Right ventricle myocardium superior (tissue), 1 donor: ENCODE data around the gene ATP9A. TPM values are rescaled to one million over a fixed set of nuclear protein-coding genes. Genes with fewer than 3 reads are reported as not detected.
"Not testable (repeated sequence)": the region's sequence is repeated elsewhere in the genome, so short reads cannot be mapped to it uniquely, and the experiment has no call there.

Source experiments
- ATAC-seq: fragments of 200-7000 bp; cut with Tn5 transposase; one replicate; pipeline ENCODE4 v1.9.1; 2020; ENCODE audit warnings: mild to moderate bottlenecking; ENCODE audit not compliant: poor library complexity
- DNase-seq: peaks from one replicate; pipeline ENCODE4 v3.0.0-alpha.2; 2020
- intact Hi-C: fragments of 100-400 bp; cut with DNase I; formaldehyde crosslinking; loops from one replicate; pipeline ENCODE4 v1.11.2; 2022
- total RNA-seq: library from RNA; stranded (reverse); fragmentation: NEBNext Ultra II Directional; extraction: Animal tissue kit (Norgen Biotek cat#: 25700); gene quantifications from one replicate; pipeline ENCODE4 v1.2.1, GENCODE V29; 2021
- donor health status: DM: no; HTN: yes; CAD: no; lungs with severe emphysema.

Gene ATP9A
- total RNA-seq, 1 donor from 2014 or later = 18.0 TPM

- intact Hi-C loops = no loop called here
- DNase-seq (no peak), ATAC-seq (no peak)
Observed at GRCh38 chr20:51763965-51764602, 4.1 kb downstream of the ATP9A start.

GRCh38 chr20:51760905-51761546 is 7.2 kb downstream of the ATP9A start:
- DNase-seq = no peak
- ATAC-seq = no peak
- intact Hi-C loops = no loop called here

- ATAC-seq (no peak), DNase-seq (no peak)
- intact Hi-C loops = no loop called here
Observed at GRCh38 chr20:51759769-51760510, 8.2 kb downstream of the ATP9A start.

- DNase-seq = peak; percentile 53
- peak; percentile 62 for ATAC-seq
- intact Hi-C loops = no loop called here
Observed at GRCh38 chr20:51758978-51759544, 9.1 kb downstream of the ATP9A start.

- no peak for DNase-seq
- ATAC-seq = no peak
- intact Hi-C loops = no loop called here
Observed at GRCh38 chr20:51757226-51757625, 11.0 kb downstream of the ATP9A start.

- DNase-seq (no peak), ATAC-seq (no peak)
- intact Hi-C loops = no loop called here
Observed at GRCh38 chr20:51756653-51757052, 11.5 kb downstream of the ATP9A start.

GRCh38 chr20:51753220-51753619 is 15.0 kb downstream of the ATP9A start:
- DNase-seq, intact Hi-C loops, ATAC-seq: not testable (repeated sequence)

- ATAC-seq (peak; percentile 22), DNase-seq (no peak)
- intact Hi-C loops = no loop called here
Observed at GRCh38 chr20:51752343-51752951, 15.7 kb downstream of the ATP9A start.

- ATAC-seq (no peak), DNase-seq (no peak)
- intact Hi-C loops = no loop called here
Observed at GRCh38 chr20:51750770-51751388, 17.3 kb downstream of the ATP9A start.

GRCh38 chr20:51750037-51750769 is 18.0 kb downstream of the ATP9A start:
- peak; percentile 55 for DNase-seq
- intact Hi-C loops = no loop called here
- ATAC-seq = peak; percentile 87

- intact Hi-C loops = no loop called here
- ATAC-seq (peak; percentile 44), DNase-seq (no peak)
Observed at GRCh38 chr20:51749674-51750036, 18.5 kb downstream of the ATP9A start.

GRCh38 chr20:51747182-51747911 is 20.8 kb downstream of the ATP9A start:
- DNase-seq (no peak), ATAC-seq (no peak)
- intact Hi-C loops = no loop called here

- DNase-seq (no peak), ATAC-seq (no peak)
- intact Hi-C loops = no loop called here
Observed at GRCh38 chr20:51745804-51746203, 22.4 kb downstream of the ATP9A start.

- ATAC-seq (no peak), DNase-seq (no peak)
- intact Hi-C loops = no loop called here
Observed at GRCh38 chr20:51740838-51741237, 27.4 kb downstream of the ATP9A start.

- ATAC-seq, DNase-seq, intact Hi-C loops: not testable (repeated sequence)
Observed at GRCh38 chr20:51740308-51740707, 27.9 kb downstream of the ATP9A start.

- intact Hi-C loops = no loop called here
- DNase-seq (no peak), ATAC-seq (no peak)
Observed at GRCh38 chr20:51739722-51740249, 28.4 kb downstream of the ATP9A start.

GRCh38 chr20:51738877-51739447 is 29.2 kb downstream of the ATP9A start:
- intact Hi-C loops = no loop called here
- ATAC-seq (no peak), DNase-seq (no peak)
